ENCODE data around the gene CLEC18B.
A peak's percentile ranks its signal among the peaks of the same experiment; 100 is the strongest.
"Not testable (repeated sequence)": the region's sequence is repeated elsewhere in the genome, so short reads cannot be mapped to it uniquely, and the experiment has no call there.

Gene CLEC18B

GRCh38 chr16:74443624-74444346 lies 22.5 kb upstream of the CLEC18B start:
- DNase-seq, result not testable (repeated sequence)

GRCh38 chr16:74439685-74440084 lies 18.4 kb upstream of the CLEC18B start:
- DNase-seq, result no peak

GRCh38 chr16:74438492-74438979 lies 17.3 kb upstream of the CLEC18B start:
- DNase-seq, result no peak

- no peak for DNase-seq
These were observed 10.2 kb upstream of the CLEC18B start for GRCh38 chr16:74431516-74431915.

DNA sequence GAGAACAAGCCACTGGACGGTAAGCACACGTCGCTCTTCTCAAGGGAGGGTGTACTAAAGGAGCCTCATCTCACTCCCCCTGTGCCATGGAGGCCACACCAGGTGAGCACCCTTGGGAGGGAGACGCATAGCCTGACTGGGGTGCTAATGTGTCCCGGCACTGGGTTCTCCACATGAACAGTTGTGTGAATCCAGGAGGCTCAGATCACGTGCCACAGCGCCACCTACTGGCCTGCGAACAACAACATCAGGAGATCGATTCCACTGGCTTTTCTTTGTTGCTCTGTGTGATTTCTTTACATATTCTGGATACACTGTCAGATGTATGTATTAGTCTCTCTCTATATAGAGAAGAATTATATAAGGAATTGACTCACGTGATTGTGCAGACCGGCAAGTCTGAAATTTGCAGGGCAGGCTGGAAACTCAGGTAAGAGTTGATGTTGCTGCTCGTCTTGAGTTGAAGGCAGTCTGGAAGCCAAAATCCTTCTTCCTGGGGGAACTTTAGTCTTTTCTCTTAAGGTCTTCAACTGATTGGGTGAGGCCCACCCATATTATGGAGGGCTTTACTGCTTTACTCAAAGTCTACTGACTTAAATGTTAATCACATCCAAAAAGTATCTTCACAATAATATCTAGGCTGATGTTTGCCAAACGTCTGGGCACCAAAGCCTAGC lies 8.9 kb upstream of the CLEC18B start:
- DNase-seq, result peak; percentile 27

DNA sequence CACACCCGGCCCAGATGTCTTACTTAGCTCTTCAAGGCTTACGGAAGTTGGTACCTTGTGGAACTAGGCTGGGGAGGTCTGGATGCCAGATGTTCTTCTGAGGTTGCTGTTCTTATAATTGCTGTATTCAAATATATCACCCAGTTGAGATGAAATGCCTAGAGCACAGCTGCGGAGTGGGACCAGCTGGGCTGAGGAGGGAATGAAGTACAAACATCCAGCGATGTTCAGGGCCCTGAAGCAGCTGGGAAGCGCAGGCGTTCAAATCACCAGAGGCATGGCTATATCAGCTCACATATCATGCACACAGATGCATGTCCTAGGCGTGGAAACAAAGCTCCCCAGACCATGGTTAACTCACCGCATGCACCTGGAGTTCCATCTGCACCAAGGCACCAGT lies 7.2 kb upstream of the CLEC18B start:
- DNase-seq, result not testable (repeated sequence)

GRCh38 chr16:74425751-74426150 lies 4.5 kb upstream of the CLEC18B start:
- DNase-seq, result not testable (repeated sequence)

DNA sequence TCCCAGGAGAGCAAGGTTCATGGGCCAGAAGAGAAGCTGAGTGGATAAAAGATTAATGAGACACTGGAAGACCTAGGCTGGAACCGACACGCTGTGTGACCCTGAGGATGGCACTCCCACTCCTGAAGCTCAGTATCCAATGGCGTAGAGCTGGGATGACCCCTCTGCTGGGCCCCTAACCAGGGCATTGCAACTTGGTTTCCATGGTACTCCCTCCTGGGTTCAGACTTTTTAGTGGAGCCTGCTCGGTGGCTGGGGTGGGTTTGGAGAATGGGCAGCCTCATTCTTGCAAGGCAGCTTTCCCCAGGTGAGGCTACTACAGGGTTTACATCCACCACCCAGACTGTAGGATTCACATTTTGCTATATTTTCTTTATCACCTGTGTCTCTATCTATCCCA lies 2.4 kb upstream of the CLEC18B start:
- DNase-seq, result not testable (repeated sequence)

DNA sequence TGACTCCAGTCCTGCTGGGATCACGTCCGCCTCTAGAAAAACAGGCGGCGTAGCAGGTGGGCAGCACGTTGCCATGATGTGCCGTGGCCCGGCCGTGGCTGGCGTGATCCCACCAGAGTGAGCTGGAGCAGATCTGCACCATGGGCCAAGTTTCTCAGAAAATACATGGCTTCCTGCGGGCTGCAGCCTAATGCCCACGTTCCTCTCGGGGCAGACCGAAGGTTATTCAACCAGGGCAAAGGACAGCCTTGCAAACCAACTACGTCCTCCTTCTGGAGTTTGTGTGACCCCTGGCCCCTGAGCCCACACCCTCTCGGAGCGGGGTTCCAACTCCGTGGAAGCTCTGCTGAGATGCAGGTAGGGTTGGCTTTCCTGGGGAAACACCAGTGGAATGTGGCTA lies 808 bp upstream of the CLEC18B start:
- not testable (repeated sequence) for DNase-seq

DNA sequence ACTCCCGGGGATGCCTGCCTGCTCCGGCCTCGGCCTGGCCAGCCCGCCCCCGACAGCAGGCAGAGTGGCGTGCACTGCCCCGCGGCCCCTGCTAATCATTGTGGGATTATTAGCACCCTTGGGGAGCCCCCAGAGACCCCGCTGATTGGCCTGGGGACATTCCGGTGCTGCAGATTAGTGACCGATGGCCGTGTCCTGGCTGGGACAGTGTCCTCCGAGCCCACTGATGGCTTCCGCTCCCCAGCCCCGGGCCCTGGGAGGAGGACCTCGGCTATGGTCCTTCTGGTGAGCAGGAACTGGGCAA lies 156 bp upstream of the CLEC18B start:
- not testable (repeated sequence) for DNase-seq

- not testable (repeated sequence) for DNase-seq
These were observed 1.5 kb downstream of the CLEC18B start for GRCh38 chr16:74419811-74420210.

- DNase-seq, result not testable (repeated sequence)
These were observed 3.4 kb downstream of the CLEC18B start for GRCh38 chr16:74417897-74418296.

DNA sequence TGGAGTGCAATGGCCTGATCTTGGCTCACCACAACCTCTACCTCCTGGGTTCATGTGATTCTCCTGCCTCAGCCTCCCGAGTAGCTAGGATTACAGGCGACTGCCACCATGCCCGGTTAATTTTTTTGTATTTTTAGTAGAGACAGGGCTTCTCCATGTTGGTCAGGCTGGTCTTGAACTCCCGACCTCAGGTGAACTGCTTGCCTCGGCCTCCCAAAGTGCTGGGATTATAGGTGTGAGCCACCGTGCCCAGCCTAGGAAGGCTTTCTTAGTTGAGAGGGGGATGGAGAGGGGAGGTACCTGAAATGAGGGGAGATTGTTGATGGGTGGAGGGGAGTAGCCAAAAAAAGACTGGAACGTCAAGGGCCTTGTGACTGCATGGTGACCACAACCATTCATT lies 7.4 kb downstream of the CLEC18B start:
- DNase-seq, result not testable (repeated sequence)

DNA sequence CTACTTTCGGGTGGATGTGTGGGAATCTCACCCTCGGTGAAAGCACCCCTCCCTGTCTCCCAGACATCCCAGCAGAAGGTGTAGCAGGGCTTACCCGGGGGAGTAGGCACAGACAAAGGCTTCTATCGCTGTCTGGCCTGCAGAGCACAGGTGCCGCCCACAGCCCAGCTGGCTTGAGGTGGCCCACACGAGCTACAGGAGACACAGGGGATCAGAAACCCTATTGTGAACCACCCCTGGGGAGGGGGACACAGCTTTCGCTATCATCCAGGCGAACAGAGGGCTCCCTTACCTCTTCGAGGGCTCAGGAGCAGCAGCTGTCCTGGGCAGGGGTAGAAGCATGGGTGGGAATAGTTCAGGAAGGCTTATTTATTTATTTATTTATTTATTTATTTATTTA lies 7.8 kb downstream of the CLEC18B start:
- DNase-seq, result not testable (repeated sequence)

DNA sequence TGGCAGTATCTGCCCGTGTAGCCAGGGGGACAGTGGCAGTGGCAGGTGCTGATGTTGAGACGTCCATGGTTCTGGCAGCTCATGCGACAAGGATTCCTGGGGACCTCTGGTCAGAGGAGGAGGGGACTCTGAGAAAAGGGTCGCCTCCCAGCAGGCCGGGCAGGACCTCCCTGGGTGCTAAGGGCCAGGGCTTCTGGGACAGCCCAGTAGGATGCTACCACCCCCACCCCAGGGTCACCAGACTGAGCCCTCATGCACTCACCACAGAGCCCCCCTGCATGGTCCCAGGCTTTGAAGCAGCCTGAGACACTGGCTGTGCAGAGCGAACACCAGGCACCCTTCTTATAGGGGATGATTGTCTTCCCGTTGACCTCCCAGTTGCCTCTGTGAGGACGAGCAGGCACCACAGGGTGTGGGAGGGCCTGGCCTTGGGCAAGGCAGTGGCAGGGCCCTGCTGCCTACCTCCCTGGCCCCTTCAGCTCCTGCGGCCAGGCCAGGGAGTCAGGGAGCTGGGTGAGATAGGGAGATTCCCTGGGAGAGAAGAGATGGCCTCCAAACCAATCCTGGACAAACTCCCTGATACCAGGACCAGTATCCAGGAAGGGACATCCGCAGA lies 8.4 kb downstream of the CLEC18B start:
- DNase-seq, result not testable (repeated sequence)

DNA sequence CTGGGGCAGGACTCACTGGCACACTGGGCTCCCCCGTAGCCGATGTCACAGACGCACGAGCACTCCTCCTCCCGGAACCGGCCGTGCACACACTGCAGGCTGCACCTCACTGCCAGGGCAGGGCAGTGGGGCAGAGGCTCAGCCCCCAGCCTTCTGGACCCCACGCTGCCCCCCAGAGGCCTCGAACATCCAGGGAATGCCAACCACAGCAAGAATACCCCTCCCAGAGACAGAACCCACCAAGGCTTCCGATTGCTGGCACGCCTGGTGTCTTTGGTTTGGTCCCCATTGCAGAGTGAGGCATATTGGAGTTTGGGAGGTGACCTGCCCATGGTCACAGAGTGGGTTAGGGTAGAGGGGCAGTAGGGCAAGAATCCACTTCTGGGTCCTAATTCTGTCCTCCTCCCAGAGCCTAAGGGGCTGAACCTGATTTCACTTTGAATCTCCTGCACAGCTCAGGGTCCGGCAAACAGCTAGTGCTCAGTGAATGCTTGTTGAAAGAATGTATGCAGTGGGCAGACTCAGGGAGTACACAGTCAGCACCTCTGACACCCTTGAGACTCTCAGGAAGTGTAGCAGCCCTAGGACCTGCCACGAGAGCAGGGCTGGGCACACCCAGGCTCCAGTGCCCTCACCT lies 9.0 kb downstream of the CLEC18B start:
- DNase-seq, result not testable (repeated sequence)

GRCh38 chr16:74410981-74411380 lies 10.3 kb downstream of the CLEC18B start:
- not testable (repeated sequence) for DNase-seq

DNA sequence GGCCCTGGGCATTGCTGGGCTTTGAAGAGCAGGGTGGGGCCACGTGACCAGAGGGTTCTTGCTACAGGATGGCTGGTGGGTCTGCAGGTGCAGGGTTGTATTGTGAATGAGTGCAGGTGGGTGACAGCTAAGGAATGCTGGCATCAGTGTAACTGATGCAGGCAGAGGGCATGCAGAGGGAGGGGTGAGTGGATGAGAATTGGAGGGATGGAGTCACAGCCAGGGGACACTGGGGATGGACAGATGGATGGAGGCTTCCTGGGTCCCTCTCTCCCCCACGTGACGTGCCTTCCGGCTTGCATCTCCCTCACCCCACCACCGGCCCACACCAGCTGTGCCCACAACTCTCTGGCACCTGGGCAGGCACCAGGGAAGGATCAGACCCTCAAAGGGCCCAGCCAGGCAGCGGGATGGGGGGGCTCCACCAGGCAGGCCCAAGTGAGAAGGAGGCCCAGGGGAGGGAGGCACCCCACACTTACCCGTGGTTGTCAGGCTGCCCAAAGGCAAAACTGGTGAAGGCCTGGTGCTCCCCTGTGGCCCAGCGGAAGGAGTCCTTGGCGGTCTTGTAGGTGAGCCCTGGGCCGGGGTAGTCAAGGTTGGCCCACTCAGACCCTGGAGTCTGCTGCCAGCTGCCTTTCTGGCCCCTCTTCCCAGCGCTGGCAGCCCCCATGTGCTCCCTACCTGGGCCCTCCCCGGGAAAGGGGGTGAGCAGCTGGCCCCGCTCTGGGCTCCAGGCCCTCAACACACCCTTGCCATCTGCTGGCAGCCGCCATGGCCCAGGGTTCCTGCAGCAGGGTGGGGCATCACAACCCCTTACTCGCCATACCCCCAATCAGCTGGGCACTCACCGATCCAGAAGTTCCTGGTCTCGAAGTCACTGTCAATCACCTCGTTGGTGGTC lies 11.0 kb downstream of the CLEC18B start:
- not testable (repeated sequence) for DNase-seq

DNA sequence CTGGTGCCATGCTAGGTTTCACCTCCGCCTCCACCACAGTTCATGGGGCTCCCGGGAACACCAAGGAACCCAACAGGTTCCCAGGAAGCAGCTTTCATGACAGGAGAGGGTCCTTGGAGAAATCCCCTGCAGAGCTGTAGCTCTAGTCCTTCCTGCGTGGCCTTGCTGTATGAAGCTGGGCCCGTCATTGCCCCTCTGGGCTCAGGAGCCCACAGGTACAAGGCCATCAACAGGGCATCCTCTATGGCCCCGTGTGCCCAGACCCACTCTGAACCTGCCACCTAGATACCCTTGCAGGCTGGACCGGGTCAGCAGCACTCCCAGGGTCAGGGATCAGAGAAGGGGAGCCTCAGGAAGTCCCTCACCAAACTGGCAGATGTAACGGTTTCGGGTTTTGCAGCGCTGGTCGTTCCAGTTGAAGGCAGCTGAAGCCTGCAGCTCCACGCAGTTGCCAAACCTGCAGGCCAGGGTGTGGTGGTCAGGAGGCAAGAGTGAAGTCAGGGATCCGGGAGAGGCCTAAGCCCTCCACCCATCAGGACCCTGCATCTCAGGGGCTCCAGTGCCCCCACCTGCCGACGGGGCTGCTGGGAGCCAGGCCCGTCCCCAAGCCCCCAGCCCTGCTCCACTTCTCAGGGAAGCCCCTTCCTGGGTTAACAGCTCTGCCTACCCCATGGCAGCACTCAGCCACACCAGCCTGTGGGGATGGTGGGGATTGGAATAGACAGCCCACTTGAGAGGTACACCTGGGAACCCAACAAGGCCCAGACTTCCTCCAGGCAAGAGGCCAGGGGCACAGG lies 11.9 kb downstream of the CLEC18B start:
- not testable (repeated sequence) for DNase-seq

GRCh38 chr16:74407362-74407705 lies 13.9 kb downstream of the CLEC18B start:
- DNase-seq, result not testable (repeated sequence)

GRCh38 chr16:74406600-74407361 lies 14.5 kb downstream of the CLEC18B start:
- DNase-seq, result not testable (repeated sequence)
